Fibroblast of villous mesenchyme (primary cell): ENCODE data around the gene TBC1D23. TPM values are rescaled to one million over a fixed set of nuclear protein-coding genes. Genes with fewer than 3 reads are reported as not detected.
A peak's percentile ranks its signal among the peaks of the same experiment; 100 is the strongest.

Experiments used
- DNase-seq: peaks from one replicate; pipeline ENCODE4 v3.0.0-alpha.2; 2010; ENCODE audit warnings: low read depth
- H3K4me3 ChIP-seq: 2 replicates; pipeline ENCODE4 v1.5.1; 2011; ENCODE audit warnings: low read depth, mild to moderate bottlenecking, low read length
- total RNA-seq: library from RNA; depleted of rRNA; stranded (reverse); fragments of >200 nt; gene quantifications from 2 replicates; pipeline ENCODE4 v1.2.3, GENCODE V29; 2012
- TF ChIP-seq, protein P1 (sequence below): IDR thresholded peaks from 2 replicates; pipeline ENCODE4 v1.5.1; 2012; ENCODE audit warnings: low read depth, mild to moderate bottlenecking, low read length; ENCODE audit not compliant: insufficient read depth

Gene TBC1D23
- total RNA-seq, 1 donor = 90.2 TPM

DNA sequence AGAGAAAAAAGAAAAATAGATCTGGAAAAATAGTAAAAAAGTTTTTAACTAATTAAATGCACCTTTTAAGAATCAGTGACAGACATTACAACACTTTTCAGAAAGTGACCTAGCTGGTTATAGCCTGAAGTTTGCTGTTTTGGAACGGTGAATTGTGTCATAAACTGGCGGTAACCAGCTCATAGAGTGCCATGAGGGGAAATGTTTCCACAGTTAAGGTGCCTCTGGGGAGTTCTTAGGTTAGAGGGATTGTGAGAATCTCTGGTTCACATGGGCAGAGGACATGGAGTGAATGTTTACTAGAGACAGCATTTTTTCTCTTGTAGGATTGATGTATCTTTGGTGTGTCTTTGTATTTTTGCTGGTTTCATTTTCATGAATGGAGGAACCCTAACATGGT is 2.8 kb downstream of the TBC1D23 start:
- peak; percentile 26 for DNase-seq
- peak overlapping the region; percentile 99 for H3K4me3 ChIP-seq
- TF ChIP-seq, protein P1, sequence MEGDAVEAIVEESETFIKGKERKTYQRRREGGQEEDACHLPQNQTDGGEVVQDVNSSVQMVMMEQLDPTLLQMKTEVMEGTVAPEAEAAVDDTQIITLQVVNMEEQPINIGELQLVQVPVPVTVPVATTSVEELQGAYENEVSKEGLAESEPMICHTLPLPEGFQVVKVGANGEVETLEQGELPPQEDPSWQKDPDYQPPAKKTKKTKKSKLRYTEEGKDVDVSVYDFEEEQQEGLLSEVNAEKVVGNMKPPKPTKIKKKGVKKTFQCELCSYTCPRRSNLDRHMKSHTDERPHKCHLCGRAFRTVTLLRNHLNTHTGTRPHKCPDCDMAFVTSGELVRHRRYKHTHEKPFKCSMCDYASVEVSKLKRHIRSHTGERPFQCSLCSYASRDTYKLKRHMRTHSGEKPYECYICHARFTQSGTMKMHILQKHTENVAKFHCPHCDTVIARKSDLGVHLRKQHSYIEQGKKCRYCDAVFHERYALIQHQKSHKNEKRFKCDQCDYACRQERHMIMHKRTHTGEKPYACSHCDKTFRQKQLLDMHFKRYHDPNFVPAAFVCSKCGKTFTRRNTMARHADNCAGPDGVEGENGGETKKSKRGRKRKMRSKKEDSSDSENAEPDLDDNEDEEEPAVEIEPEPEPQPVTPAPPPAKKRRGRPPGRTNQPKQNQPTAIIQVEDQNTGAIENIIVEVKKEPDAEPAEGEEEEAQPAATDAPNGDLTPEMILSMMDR = no peak

DNA sequence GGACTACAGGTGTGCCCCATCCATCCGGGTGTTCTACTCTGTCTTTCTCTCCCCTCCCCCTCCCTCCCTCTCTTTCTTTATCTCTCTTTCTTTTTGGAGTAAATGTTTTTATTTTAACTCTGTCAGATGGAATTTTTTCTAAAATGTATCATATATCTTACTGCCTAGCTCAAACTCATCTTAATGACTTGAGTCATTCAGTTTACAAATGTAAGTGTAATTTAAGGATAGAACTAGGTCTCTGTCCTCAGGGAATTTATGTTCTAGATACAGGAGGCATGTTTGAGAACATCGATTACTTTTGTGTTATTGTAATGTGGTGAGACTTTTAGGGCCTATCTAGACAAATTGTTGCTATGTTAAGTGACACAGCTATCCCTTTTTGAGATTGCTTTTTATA is 3.5 kb downstream of the TBC1D23 start:
- DNase-seq = no peak
- peak overlapping the region; percentile 99 for H3K4me3 ChIP-seq
- TF ChIP-seq, protein P1 = no peak

DNA sequence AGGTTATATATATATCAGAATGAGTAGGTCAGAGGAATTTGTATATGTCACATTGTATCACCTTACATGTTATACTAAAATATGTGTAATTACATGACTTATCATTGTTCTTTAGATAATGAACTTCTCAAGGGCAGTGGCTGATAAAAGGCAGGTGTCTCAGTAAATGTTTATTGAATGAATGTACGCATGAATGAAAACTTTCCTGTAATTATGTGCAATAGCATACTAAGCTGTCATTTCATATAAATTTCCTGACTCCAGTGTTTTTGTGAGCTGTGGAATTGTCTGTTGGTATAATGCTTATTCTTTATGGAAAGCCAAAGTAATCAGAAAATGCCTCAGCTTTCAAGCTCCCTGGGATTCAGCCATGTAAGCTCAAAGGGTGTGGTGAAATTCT is 4.2 kb downstream of the TBC1D23 start:
- no peak overlapping the region for H3K4me3 ChIP-seq
- DNase-seq = no peak
- TF ChIP-seq, protein P1 = no peak

DNA sequence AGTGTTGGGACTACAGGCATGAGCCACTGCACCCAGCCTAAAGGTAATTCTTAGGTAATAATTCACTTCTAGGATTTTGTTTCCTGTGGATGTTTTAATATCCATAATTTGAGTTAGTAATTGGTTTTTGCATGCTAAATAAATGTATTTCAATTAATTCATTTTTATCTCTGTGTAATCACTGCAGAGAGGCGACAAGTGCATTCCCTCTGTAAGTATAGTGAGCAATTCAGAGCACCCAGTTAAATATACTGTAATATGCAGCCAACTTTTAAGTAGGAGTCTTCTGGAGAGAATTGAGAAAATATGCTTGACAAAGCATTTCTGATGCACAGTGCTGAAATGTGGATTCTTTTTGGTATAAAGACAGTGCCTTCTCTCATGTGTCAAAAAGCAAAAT is 5.7 kb downstream of the TBC1D23 start:
- TF ChIP-seq, protein P1 = no peak
- no peak overlapping the region for H3K4me3 ChIP-seq
- DNase-seq = no peak

DNA sequence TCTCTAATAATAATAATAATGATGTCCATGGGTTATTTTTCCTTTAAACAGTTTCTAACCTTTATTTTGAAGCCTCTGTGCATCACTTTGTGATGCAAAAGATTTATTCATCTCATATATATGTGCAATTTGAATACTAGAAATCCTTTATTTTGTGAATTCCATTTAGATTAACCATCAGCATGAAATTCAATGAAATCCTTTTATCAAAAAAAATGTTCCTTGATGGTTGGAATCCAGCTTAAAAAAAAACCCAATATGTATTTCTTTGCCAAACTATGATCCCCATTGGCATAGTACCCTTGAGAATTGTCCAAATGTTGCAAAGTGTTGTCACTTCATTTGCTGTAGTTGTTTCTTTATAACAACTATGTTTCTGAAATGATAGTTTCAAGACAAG is 7.4 kb downstream of the TBC1D23 start:
- TF ChIP-seq, protein P1 = no peak
- no peak overlapping the region for H3K4me3 ChIP-seq
- no peak for DNase-seq

DNA sequence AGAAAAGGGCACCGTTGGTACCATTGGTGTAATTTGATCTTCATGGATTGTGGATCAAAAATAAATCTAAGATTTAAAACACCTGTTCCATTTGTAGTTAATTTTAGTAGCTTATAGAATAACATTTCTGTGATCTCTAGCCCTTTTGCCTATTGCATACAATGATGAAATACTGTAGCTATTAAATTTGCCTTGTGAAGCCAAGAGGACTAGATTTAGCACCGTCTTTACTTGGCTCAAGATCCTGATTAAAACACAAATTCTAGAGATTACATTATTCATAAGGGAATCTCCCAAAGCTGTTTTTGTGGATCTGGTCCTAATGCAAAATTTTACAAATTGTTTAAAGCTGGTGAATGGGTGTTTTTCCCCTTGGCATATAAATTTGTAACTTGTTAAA is 8.2 kb downstream of the TBC1D23 start:
- H3K4me3 ChIP-seq = no peak overlapping the region
- DNase-seq = peak; percentile 60
- TF ChIP-seq, protein P1 = no peak
